Gastrocnemius medialis (tissue), 4 donors: ENCODE results near the gene FKBP11. TPM values are rescaled to one million over a fixed set of nuclear protein-coding genes. Genes with fewer than 3 reads are reported as not detected.

ENCODE experiments used
- ATAC-seq, 2 donors: fragments of 150-250 bp; one replicate each; pipeline ENCODE4 v1.9.1; 2016
- DNase-seq, 2 donors: peaks; one replicate each; pipeline ENCODE4 v3.0.0-alpha.2; 2019
- H3K27ac ChIP-seq, 4 donors: fragments of 200-600 bp; sonication (generic); 1 replicate in 1 of 4; 2 replicates in 3 of 4; pipeline ENCODE4 v1.5.1; 2016 to 2018; ENCODE audit warnings: mild to moderate bottlenecking in 2 of 4, moderate library complexity in 1 of 4
- H3K27me3 ChIP-seq, 3 donors: fragments of 200-600 bp; sonication (generic) in 2 of 3; 1 replicate in 1 of 3; 2 replicates in 2 of 3; pipeline versions ENCODE4 v1.5.1 to v1.6.0; 2016 to 2019; ENCODE audit warnings: mild to moderate bottlenecking in 1 of 3, moderate library complexity in 1 of 3
- H3K36me3 ChIP-seq, 2 donors: fragments of 200-600 bp; sonication (generic) in 1 of 2; one replicate each; pipeline ENCODE4 v1.5.1; 2017 to 2018
- H3K4me1 ChIP-seq, 2 donors: fragments of 200-600 bp; sonication (generic) in 1 of 2; one replicate each; pipeline ENCODE4 v1.5.1; 2016 to 2017; ENCODE audit warnings: mild to moderate bottlenecking in 2 of 2
- H3K4me3 ChIP-seq, 4 donors: fragments of 200-600 bp; sonication (generic) in 3 of 4; 1 replicate in 1 of 4; 2 replicates in 3 of 4; pipeline ENCODE4 v1.5.1; 2016 to 2019; ENCODE audit warnings: mild to moderate bottlenecking in 2 of 4
- H3K9me3 ChIP-seq, 3 donors: fragments of 200-600 bp; sonication (generic) in 2 of 3; 1 replicate in 1 of 3; 2 replicates in 2 of 3; pipeline ENCODE4 v1.5.1; 2016 to 2019
- CTCF ChIP-seq, 5 experiments: fragments of 450-650 bp in 3 of 5; fragments of 200-600 bp in 2 of 5; sonication (generic) in 2 of 5; IDR thresholded peaks in 4 of 5; conservative IDR thresholded peaks in 1 of 5; 1 replicate in 4 of 5; 2 replicates in 1 of 5; pipeline ENCODE4 v1.5.1; 2016 to 2019; ENCODE audit warnings: antibody characterized with exemption in 5 of 5, mild to moderate bottlenecking in 3 of 5, moderate library complexity in 3 of 5
- POLR2A ChIP-seq, 2 donors: fragments of 450-650 bp; IDR thresholded peaks; one replicate each; pipeline ENCODE4 v1.6.1; 2017; ENCODE audit warnings: antibody characterized with exemption in 2 of 2, mild to moderate bottlenecking in 2 of 2, moderate library complexity in 2 of 2
- in situ Hi-C, 4 donors: fragments of 200-750 bp; cut with MboI; loops; one replicate each; pipeline versions ENCODE4 v1.15.0 to v1.8.0; 2017; ENCODE audit warnings: low sequenced_read_pairs in 4 of 4
- intact Hi-C: fragments of 100-400 bp; cut with DNase I; formaldehyde crosslinking; loops from one replicate; pipeline ENCODE4 v1.15.1; 2023; ENCODE audit warnings: low total_unique reads
- total RNA-seq, 4 donors: library from RNA; depleted of rRNA; stranded (reverse); fragments of >200 nt; gene quantifications; one replicate each; pipeline versions ENCODE4 v1.1.0 to v1.2.3, GENCODE V29; 2016

The FKBP11 gene
- total RNA-seq, 4 donors from 2014 or later, result 2.1 to 3.9 (median 3.0) TPM; not detected in 1

- peak in 1 of 2 donors; percentile 58 for ATAC-seq
- TF ChIP-seq CTCF (IDR thresholded peaks at IDR 0.05 in 4 of 5, conservative IDR thresholded peaks at IDR 0.05 in 1 of 5) (peak in 2 of 5 experiments; percentile 30 to 49), POLR2A (IDR thresholded peaks at IDR 0.05) (no peak)
- intact Hi-C loops, result no loop called here
- Histone ChIP-seq H3K27ac (no peak overlapping the region), H3K9me3 (no peaks in the 10 kb centered on the region), H3K4me1 (peaks cover 0 to 4% of the 10 kb centered on the region in 2 donors), H3K4me3 (peak overlapping the region; percentile 27 to 53 (median 44)), H3K27me3 (peaks cover 0 to 8% (median 4%) of the 10 kb centered on the region in 3 donors), H3K36me3 (no peaks in the 10 kb centered on the region)
- peak in 1 of 2 donors; percentile 39 for DNase-seq
- in situ Hi-C loops, result no loop called here
These were observed 21.3 kb downstream of the FKBP11 start for GRCh38 chr12:48903982-48904411.

GRCh38 chr12:48903363-48903981, 21.8 kb downstream of the FKBP11 start:
- ATAC-seq, result no peak
- TF ChIP-seq POLR2A (IDR thresholded peaks at IDR 0.05) (no peak), CTCF (IDR thresholded peaks at IDR 0.05 in 4 of 5, conservative IDR thresholded peaks at IDR 0.05 in 1 of 5) (no peak)
- Histone ChIP-seq H3K4me1 (peaks cover 0 to 4% of the 10 kb centered on the region in 2 donors), H3K36me3 (no peaks in the 10 kb centered on the region), H3K27ac (no peak overlapping the region), H3K4me3 (peak overlapping the region in 1 of 4 donors; percentile 53), H3K27me3 (peaks cover 0 to 8% (median 4%) of the 10 kb centered on the region in 3 donors), H3K9me3 (no peaks in the 10 kb centered on the region)
- no peak for DNase-seq
- intact Hi-C loops, result no loop called here
- in situ Hi-C loops, result no loop called here

- Histone ChIP-seq H3K27ac (no peak overlapping the region), H3K4me3 (no peak overlapping the region), H3K27me3 (peaks cover 0 to 8% (median 4%) of the 10 kb centered on the region in 3 donors), H3K9me3 (no peaks in the 10 kb centered on the region), H3K36me3 (no peaks in the 10 kb centered on the region), H3K4me1 (peaks cover 0 to 4% of the 10 kb centered on the region in 2 donors)
- no peak for TF ChIP-seq POLR2A (IDR thresholded peaks at IDR 0.05)
- no peak for TF ChIP-seq CTCF (IDR thresholded peaks at IDR 0.05 in 4 of 5, conservative IDR thresholded peaks at IDR 0.05 in 1 of 5)
- intact Hi-C loops (no loop called here), in situ Hi-C loops (no loop called here)
- ATAC-seq (no peak), DNase-seq (no peak)
These were observed 24.0 kb downstream of the FKBP11 start for GRCh38 chr12:48901278-48901677.

GRCh38 chr12:48899651-48900050, 25.6 kb downstream of the FKBP11 start:
- no peak overlapping the region for H3K4me3 ChIP-seq
- DNase-seq (no peak), ATAC-seq (no peak)
- H3K27ac ChIP-seq, result no peak overlapping the region
- in situ Hi-C loops, result no loop called here
- H3K36me3 ChIP-seq, result no peaks in the 10 kb centered on the region
- no peaks in the 10 kb centered on the region for H3K9me3 ChIP-seq
- peaks cover 0 to 4% of the 10 kb centered on the region in 2 donors for H3K4me1 ChIP-seq
- H3K27me3 ChIP-seq, result peaks cover 0 to 8% (median 7%) of the 10 kb centered on the region in 3 donors
- TF ChIP-seq CTCF (IDR thresholded peaks at IDR 0.05 in 4 of 5, conservative IDR thresholded peaks at IDR 0.05 in 1 of 5) (no peak), POLR2A (IDR thresholded peaks at IDR 0.05) (no peak)
- intact Hi-C loops, result no loop called here
